Measurements from ENCODE around the gene B4GALT3.

Gene B4GALT3

DNA sequence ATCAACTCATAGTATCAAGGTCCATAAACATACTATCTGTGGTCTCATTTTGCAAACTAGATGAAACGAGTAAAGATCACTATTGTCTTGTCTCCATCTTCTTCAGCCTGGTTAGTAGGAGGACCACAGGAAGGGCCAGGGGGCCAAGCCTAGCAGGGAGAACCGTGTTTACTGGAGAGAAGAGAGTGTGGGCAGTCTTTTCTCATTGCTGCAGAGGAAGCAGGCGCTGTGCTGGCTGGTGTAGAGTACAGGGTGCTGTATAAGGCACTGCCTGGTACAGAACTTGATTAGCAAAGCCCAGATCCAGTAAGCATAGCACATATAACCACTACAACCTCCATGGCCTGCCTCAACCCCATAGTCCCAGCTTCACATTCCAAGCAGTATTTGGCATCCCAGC lies 10.0 kb upstream of the B4GALT3 start:
- TF ChIP-seq, protein P1, sequence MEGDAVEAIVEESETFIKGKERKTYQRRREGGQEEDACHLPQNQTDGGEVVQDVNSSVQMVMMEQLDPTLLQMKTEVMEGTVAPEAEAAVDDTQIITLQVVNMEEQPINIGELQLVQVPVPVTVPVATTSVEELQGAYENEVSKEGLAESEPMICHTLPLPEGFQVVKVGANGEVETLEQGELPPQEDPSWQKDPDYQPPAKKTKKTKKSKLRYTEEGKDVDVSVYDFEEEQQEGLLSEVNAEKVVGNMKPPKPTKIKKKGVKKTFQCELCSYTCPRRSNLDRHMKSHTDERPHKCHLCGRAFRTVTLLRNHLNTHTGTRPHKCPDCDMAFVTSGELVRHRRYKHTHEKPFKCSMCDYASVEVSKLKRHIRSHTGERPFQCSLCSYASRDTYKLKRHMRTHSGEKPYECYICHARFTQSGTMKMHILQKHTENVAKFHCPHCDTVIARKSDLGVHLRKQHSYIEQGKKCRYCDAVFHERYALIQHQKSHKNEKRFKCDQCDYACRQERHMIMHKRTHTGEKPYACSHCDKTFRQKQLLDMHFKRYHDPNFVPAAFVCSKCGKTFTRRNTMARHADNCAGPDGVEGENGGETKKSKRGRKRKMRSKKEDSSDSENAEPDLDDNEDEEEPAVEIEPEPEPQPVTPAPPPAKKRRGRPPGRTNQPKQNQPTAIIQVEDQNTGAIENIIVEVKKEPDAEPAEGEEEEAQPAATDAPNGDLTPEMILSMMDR (IDR thresholded peaks at IDR 0.05; ENCODE audit: low read depth, low read length, missing control alignments), result no peak
- no peak for DNase-seq (ENCODE audit: low read depth)
- H3K4me3 ChIP-seq (ENCODE audit: low read depth, low read length), result no peak overlapping the region
- in situ Hi-C loops (cut with HindIII; ENCODE audit: low sequenced_read_pairs), result no loop called here

DNA sequence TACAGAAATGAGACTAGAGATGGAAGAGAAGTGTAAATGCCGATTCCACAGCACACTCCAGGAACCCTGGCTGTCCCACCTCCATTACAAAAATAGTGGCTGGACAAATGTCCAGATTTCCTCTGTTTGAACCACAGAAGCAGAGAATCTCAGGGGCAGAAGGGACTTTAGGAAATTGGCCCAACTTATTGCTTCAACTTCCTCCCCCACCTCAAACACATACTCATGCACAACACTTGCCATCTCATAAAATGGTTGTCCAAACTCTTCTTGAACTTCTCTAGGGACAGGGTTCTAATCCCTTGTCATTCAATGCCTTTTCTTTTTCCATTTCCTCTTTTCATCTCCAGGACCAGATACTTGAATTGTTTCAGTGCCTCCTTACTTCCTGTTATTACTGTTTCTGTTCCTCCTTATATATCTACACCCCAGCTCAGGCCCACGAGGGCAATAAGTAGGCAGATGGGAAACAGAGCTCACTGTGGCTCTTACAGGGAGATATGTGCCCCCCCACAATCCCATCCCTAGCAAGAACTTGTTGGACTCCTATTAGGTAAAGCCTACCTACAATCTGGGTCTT lies 8.5 kb upstream of the B4GALT3 start:
- TF ChIP-seq, protein P1 (IDR thresholded peaks at IDR 0.05; ENCODE audit: low read depth, low read length, missing control alignments), result no peak
- no peak for DNase-seq (ENCODE audit: low read depth)
- no peak overlapping the region for H3K4me3 ChIP-seq (ENCODE audit: low read depth, low read length)
- in situ Hi-C loops (cut with HindIII; ENCODE audit: low sequenced_read_pairs), result no loop called here

DNA sequence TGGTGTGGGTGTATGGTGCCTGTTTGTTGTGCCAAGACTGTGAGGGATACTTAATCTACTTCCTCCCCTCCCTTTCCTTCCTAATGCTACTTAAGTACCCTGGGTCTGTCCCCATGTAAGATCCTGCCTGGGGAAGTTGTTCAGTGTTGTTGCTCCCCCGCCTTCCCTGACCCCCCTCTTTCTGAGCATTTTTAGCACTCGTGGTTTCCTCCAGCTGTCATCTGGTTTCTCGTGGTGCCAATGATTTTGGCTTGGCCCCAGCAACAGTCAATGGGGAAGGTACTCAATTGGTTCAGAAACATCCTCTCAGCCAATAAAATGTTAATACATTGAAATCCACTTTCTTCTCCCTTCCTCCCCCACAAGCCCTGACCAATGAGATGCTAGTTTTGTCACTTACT lies 8.0 kb upstream of the B4GALT3 start:
- in situ Hi-C loops (cut with HindIII; ENCODE audit: low sequenced_read_pairs), result no loop called here
- no peak overlapping the region for H3K4me3 ChIP-seq (ENCODE audit: low read depth, low read length)
- TF ChIP-seq, protein P1 (IDR thresholded peaks at IDR 0.05; ENCODE audit: low read depth, low read length, missing control alignments), result no peak
- DNase-seq (ENCODE audit: low read depth), result peak; percentile 28

DNA sequence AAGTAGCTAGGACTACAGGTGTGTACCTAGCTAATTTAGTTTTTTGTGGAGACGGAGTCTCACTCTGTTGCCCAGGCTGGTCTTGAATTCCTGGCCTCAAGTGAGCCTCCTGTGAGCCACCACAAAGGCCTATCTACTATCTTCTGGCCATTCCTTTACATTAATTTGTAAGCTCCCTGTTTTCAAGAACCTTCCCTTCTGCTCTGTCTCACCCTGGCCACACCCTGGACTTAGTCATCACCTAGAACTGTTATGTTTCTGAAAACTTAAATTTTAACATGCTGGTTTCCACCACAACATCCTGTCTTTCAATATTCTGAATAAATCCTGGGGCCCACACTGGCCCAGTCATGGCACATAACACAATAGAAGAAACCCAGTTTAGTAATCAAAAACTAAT lies 4.9 kb upstream of the B4GALT3 start:
- no peak overlapping the region for H3K4me3 ChIP-seq (ENCODE audit: low read depth, low read length)
- no peak for DNase-seq (ENCODE audit: low read depth)
- in situ Hi-C loops (cut with HindIII; ENCODE audit: low sequenced_read_pairs), result no loop called here
- TF ChIP-seq, protein P1 (IDR thresholded peaks at IDR 0.05; ENCODE audit: low read depth, low read length, missing control alignments), result no peak

DNA sequence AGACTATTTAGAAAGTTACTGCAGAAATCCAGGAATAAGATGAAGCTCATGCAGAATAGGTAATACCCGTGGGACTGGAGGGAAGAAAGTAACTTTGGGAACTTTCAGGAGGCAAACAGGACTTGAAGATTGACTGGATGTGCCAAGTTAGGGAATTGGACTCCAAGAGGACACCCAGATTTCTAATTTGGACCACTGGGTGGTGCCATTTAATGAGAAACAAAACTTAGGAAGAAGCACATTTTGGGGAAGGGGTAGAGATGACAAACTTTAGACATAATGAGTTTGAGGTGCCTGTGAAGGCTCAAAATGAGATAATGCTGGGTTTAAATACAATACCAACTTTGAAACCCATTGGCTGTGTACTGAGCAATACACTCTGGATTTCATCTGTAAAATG lies 3.3 kb upstream of the B4GALT3 start:
- H3K4me3 ChIP-seq (ENCODE audit: low read depth, low read length), result no peak overlapping the region
- TF ChIP-seq, protein P1 (IDR thresholded peaks at IDR 0.05; ENCODE audit: low read depth, low read length, missing control alignments), result peak; percentile 28
- DNase-seq (ENCODE audit: low read depth), result no peak
- in situ Hi-C loops (cut with HindIII; ENCODE audit: low sequenced_read_pairs), result no loop called here

DNA sequence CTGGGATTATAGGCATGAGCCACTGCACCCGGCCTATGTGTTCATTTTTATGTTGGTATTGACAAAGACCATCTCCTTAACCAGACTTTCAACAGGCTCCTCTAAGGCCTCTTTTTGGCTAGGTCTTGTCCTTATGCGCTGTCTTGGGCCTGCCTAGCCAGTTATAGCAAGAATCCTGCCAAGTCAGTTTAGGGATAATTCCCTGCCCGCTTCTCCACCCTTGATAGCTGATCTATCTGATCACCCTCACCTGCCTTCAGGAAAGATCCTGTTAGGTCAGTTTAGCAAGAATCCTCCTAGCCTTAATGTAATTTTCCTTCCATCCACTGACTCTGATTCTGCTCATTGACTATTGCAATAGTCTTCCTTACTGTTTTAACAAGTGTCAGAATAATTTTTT lies 2.4 kb upstream of the B4GALT3 start:
- DNase-seq (ENCODE audit: low read depth), result no peak
- in situ Hi-C loops (cut with HindIII; ENCODE audit: low sequenced_read_pairs), result no loop called here
- H3K4me3 ChIP-seq (ENCODE audit: low read depth, low read length), result no peak overlapping the region
- TF ChIP-seq, protein P1 (IDR thresholded peaks at IDR 0.05; ENCODE audit: low read depth, low read length, missing control alignments), result no peak

DNA sequence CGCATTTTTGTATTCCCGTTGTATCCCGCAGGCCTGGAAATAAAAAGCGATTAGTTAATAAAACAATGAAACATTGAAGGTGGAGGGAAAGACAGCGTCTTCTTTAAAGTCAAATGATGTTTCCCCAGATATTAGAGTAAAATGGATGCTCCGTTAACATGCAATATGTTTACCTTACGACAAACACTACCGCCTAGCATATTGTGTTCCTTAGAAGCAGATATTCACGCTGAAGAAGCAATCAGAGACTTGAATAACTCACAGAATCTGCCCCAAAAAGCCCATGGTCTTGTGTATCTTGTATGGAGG lies 583 bp upstream of the B4GALT3 start:
- no peak for DNase-seq (ENCODE audit: low read depth)

More for the DNA sequence above, 583 bp upstream of the B4GALT3 start:
- H3K4me3 ChIP-seq (ENCODE audit: low read depth, low read length), result peak overlapping the region; percentile 96
- TF ChIP-seq, protein P1 (IDR thresholded peaks at IDR 0.05; ENCODE audit: low read depth, low read length, missing control alignments), result no peak
- in situ Hi-C loops (cut with HindIII; ENCODE audit: low sequenced_read_pairs), result no loop called here

Measured in astrocyte of the cerebellum (primary cell).